ENCODE data around the gene NPLOC4.

GRCh38 chr17:81683208-81683583 is 46.3 kb upstream of the NPLOC4 start:
- peak; percentile 25 for TF ChIP-seq POLR2AphosphoS5 (IDR thresholded peaks at IDR 0.05; ENCODE audit: low read depth, low read length)
- peak; percentile 25; the same call in 1 of the 2 replicates for TF ChIP-seq POLR2A (IDR thresholded peaks at IDR 0.05; ENCODE audit: low read depth, low read length)
